ENCODE results near the gene AUTS2.

Gene AUTS2

DNA sequence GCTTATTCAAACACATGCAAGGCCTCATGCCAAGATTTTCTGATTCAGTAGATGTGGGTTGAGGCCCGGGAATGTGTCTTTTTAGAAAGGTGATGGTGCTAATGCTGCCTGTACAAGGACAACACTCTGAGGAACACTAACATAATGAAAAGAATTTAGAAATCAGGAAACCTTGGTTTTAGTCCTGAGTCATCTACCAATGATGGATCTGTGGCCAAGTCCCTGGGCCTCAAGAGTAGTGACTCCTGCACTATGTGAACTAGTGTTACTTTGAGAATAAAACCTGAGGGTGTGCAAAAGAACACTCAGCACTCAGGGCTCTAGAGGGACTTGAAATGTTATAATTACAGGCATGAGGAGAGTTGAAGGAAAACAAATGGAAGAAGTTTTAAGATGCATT, 792.0 kb downstream of the AUTS2 start:
- DNase-seq, result no peak

- no peak for DNase-seq
These were observed 794.1 kb downstream of the AUTS2 start for GRCh38 chr7:70392256-70392876.

- DNase-seq, result no peak
These were observed 794.7 kb downstream of the AUTS2 start for GRCh38 chr7:70392877-70393435.

GRCh38 chr7:70393956-70394355, 795.7 kb downstream of the AUTS2 start:
- no peak for DNase-seq

GRCh38 chr7:70400829-70401380, 802.6 kb downstream of the AUTS2 start:
- DNase-seq, result no peak

- no peak for DNase-seq
These were observed 803.8 kb downstream of the AUTS2 start for GRCh38 chr7:70402069-70402468.

GRCh38 chr7:70405241-70405640, 807.0 kb downstream of the AUTS2 start:
- no peak for DNase-seq

- peak; percentile 41 for DNase-seq
These were observed 808.1 kb downstream of the AUTS2 start for GRCh38 chr7:70406186-70406949.

- DNase-seq, result no peak
These were observed 808.6 kb downstream of the AUTS2 start for GRCh38 chr7:70406950-70407209.

DNA sequence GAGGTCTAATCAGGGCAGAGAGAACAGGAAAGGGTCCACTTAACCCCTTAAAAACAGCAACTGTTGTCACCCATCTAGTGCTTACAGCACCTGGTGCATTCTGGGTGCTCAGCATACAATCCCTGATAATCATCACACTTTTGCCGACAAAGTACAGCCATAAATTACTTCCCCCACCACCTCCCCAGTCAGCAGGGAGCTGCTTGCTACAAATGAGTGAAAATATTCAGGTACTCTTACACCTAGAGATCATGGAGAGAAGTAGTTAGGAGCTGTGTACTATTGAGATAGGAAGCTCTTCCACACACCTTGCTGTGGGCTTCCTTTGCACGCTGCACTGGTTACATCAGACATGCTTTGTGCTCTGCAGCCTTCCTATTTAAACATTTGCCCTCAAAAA, 810.2 kb downstream of the AUTS2 start:
- no peak for DNase-seq

DNA sequence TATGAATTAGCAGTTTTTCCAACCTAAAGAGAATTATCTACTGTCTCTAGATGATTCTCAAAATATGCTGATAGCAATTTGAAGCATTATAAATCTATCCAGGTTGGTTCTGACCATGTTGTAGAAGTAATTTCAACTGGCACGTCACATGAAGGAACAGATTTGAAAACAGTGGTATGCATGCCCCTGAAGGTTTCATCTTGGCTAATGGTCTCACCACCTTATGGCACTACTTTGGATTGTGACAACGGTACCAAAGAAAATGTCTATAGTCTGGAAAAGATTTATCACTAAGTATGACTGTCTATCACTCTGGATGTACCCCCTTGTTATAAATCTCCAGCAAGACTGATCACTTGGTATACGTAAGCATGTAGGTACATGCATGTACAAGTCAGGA, 810.6 kb downstream of the AUTS2 start:
- DNase-seq, result no peak

- no peak for DNase-seq
These were observed 812.0 kb downstream of the AUTS2 start for GRCh38 chr7:70410134-70410750.

GRCh38 chr7:70414368-70414767, 816.1 kb downstream of the AUTS2 start:
- no peak for DNase-seq

- DNase-seq, result no peak
These were observed 817.1 kb downstream of the AUTS2 start for GRCh38 chr7:70415179-70415972.

- no peak for DNase-seq
These were observed 818.2 kb downstream of the AUTS2 start for GRCh38 chr7:70416347-70416985.

DNA sequence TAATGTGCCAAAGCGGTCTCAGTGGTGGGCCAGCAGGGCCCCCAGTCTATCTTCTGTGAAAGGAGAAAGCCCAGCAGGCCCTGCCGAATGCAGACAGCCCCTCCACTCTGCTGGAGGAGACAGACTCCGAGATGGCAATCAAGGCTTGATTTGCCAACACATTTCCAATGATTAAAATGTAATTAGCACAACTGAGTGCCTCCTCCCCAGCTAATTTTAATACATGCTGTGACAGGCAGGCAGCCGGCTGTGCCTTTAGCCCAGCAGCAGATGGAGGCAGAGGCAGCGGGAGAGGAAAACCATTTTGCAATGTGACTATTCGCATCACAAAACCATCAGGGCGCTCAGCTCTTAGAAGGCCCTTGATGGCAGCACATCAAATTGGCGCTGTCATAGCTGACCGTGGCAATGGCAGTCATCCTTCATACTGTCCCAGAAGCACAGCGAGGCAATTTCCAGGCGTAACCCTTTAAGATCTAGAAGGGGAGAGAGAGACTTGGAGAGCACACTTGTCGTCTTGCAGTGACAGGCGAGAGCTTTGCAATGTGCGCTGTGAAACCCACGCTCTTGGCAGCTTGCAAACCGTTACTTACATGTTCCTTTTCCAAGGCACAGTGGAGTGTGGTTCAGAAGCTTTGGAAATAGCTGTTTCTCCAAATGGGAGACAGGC, 818.8 kb downstream of the AUTS2 start:
- no peak for DNase-seq

DNA sequence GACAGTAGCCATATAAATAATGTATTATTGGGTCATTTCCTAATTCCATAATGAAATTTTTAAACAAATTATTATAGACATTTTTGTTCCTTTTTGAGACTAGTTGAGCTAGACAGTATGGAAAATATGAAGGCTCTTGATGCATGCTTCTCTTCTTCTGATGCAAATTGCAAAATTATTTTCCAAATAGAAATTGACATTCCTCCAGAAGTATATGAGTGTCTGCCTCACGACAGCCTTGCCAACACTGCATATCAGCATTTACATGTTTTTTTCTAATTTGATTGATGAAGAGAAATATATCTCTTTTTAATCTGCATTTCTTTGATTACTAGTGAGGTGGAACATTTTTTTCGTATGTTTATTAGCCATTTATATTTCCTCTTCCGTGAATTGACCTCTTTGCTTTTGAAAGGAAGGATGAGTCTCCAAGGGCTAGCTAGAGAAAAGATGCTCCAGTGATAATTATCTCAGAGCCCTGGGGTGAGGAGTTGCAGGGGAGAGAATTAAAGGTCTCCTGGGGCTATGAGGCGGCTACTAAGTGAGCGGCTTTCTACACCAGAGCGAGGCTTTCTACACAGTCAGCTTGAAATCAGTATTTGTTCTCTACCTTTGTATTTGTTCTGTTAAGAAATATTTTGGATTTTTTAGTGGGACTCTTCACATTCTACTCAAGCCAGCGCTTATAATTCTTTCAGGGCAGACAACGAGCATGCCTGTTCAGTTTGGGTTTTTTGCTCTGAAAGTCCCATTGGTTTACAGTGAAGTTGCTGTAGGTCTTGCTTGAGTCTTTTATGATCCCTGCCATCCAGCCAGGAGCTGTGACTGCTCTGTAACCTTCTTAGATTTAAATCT, 821.5 kb downstream of the AUTS2 start:
- no peak for DNase-seq

DNA sequence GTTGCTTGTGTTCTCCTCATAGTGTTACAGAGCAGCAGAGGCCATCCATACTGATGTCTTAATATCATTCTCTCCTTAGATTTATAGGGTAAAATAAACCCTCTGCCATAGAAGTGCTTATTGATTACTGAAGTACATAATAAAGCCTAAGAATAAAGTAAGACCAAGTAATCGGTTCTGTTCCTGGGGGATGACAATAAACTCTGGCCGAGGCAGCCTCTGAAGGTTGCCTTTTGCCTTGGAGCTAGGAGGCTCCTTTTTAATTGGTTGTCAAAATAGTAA, 822.0 kb downstream of the AUTS2 start:
- DNase-seq, result no peak

GRCh38 chr7:70421319-70421718, 823.0 kb downstream of the AUTS2 start:
- no peak for DNase-seq

DNA sequence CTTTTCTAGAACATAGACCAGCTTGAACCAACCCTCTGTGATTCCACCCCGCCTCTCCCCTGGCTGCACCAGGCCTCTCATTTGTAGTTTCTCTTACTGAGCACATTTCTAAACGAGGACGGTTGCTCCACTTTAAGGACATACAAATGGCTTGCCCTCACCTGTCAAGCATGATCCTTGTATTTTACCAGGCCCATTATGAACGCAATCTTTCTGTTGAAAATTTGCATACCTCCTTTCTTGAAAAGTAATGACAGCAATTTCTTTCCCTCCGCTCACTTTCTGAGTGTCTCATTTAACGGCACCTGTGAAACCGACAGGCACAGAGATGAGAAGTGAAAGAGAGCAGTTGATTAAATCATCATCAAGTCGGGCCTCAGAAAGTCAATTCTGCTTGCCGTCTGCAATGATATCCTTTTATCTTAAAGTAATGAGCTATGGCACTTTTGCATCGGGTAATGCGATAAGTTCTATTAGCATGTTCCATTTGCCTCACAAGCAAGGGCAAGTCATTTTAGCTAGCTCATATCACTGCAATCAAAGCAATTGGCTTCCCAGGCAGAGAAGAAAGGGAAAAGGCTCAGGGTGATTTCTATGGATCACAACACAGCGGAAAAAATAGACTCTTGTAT, 828.1 kb downstream of the AUTS2 start:
- DNase-seq, result no peak
